Suprapubic skin (tissue), 4 donors: ENCODE measurements around the gene ANKFN1. TPM values are rescaled to one million over a fixed set of nuclear protein-coding genes. Genes with fewer than 3 reads are reported as not detected.

Experiments used
- DNase-seq, 2 donors: peaks; one replicate each; pipeline ENCODE4 v3.0.0-alpha.2; 2019; ENCODE audit warnings: low spot score in 2 of 2
- H3K27ac ChIP-seq: fragments of 200-600 bp; sonication (generic); one replicate; pipeline ENCODE4 v1.5.1; 2019
- H3K27me3 ChIP-seq: fragments of 200-600 bp; sonication (generic); one replicate; pipeline ENCODE4 v1.5.1; 2019
- H3K36me3 ChIP-seq: fragments of 200-600 bp; sonication (generic); one replicate; pipeline ENCODE4 v1.5.1; 2019
- H3K4me1 ChIP-seq: fragments of 200-600 bp; sonication (generic); one replicate; pipeline ENCODE4 v1.5.1; 2019
- H3K4me3 ChIP-seq: fragments of 200-600 bp; sonication (generic); one replicate; pipeline ENCODE4 v1.5.1; 2019; ENCODE audit warnings: mild to moderate bottlenecking
- H3K9me3 ChIP-seq: fragments of 200-600 bp; sonication (generic); one replicate; pipeline ENCODE4 v1.5.1; 2019
- CTCF ChIP-seq, 2 donors: fragments of 200-600 bp in 1 of 2; fragments of 450-650 bp in 1 of 2; sonication (generic) in 1 of 2; IDR thresholded peaks; one replicate each; pipeline ENCODE4 v1.5.1; 2016 to 2019; ENCODE audit warnings: antibody characterized with exemption in 2 of 2, mild to moderate bottlenecking in 1 of 2, moderate library complexity in 1 of 2
- EP300 ChIP-seq: sonication (generic); formaldehyde crosslinking; IDR thresholded peaks from one replicate; pipeline ENCODE4 v1.6.1; 2017; ENCODE audit warnings: antibody characterized with exemption
- POLR2A ChIP-seq, 2 donors: fragments of 450-650 bp; IDR thresholded peaks; one replicate each; pipeline ENCODE4 v1.6.1; 2017; ENCODE audit warnings: antibody characterized with exemption in 2 of 2, mild to moderate bottlenecking in 2 of 2, moderate library complexity in 2 of 2
- POLR2AphosphoS5 ChIP-seq, 3 donors: sonication (generic); formaldehyde crosslinking; IDR thresholded peaks; one replicate each; pipeline ENCODE4 v1.6.1; 2017; ENCODE audit warnings: antibody characterized with exemption in 3 of 3
- WGBS: methylation state at CpG from one replicate; pipeline ENCODE4 v1.1.5; 2018; 5-methylcytosine and 5-hydroxymethylcytosine counted together
- total RNA-seq, 4 donors: library from RNA; depleted of rRNA; stranded (reverse); fragments of >200 nt; gene quantifications; one replicate each; pipeline ENCODE4 v1.1.0, GENCODE V29; 2016

ANKFN1 gene
- total RNA-seq, 4 donors from 2014 or later: 0.81 to 3.1 (median 1.7) TPM

GRCh38 chr17:56488800-56489199 is 335.5 kb downstream of the ANKFN1 start:
- no peak overlapping the region for H3K4me3 ChIP-seq
- H3K27me3 ChIP-seq: no peaks in the 10 kb centered on the region
- H3K27ac ChIP-seq: no peak overlapping the region
- TF ChIP-seq EP300 (no peak), POLR2A (IDR thresholded peaks at IDR 0.05) (no peak), POLR2AphosphoS5 (IDR thresholded peaks at IDR 0.05) (no peak), CTCF (IDR thresholded peaks at IDR 0.05) (no peak)
- no peaks in the 10 kb centered on the region for H3K4me1 ChIP-seq
- H3K9me3 ChIP-seq: no peaks in the 10 kb centered on the region
- no peak for DNase-seq
- WGBS: 88% methylated on average over 2 of the region's 2 CpGs
- H3K36me3 ChIP-seq: no peaks in the 10 kb centered on the region

DNA sequence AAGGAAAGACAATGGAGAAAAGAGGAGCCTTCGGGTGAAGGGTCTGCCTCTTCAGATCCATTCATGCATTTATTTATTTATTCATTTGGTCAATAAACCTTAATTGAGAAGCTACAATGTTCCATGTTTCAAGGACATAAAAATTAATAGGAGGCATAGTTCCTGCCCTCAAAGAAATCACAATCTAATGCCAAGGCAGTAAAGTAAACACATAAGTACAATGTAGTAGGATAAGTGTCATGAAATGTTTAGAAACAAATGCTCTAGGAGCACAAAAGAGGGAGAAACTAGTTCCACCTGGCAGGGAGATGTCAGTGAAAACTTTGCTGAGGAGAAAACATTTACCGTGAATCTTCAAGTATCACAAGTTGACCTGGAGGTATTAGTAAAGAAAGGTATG is 336.7 kb downstream of the ANKFN1 start:
- DNase-seq: no peak
- H3K36me3 ChIP-seq: no peaks in the 10 kb centered on the region
- H3K4me3 ChIP-seq: no peak overlapping the region
- WGBS: 76% methylated on average over 2 of the region's 2 CpGs
- TF ChIP-seq POLR2AphosphoS5 (IDR thresholded peaks at IDR 0.05): no peak
- TF ChIP-seq CTCF (IDR thresholded peaks at IDR 0.05): no peak
- no peak for TF ChIP-seq POLR2A (IDR thresholded peaks at IDR 0.05)
- no peaks in the 10 kb centered on the region for H3K4me1 ChIP-seq
- H3K9me3 ChIP-seq: no peaks in the 10 kb centered on the region
- H3K27me3 ChIP-seq: no peaks in the 10 kb centered on the region
- no peak overlapping the region for H3K27ac ChIP-seq

DNA sequence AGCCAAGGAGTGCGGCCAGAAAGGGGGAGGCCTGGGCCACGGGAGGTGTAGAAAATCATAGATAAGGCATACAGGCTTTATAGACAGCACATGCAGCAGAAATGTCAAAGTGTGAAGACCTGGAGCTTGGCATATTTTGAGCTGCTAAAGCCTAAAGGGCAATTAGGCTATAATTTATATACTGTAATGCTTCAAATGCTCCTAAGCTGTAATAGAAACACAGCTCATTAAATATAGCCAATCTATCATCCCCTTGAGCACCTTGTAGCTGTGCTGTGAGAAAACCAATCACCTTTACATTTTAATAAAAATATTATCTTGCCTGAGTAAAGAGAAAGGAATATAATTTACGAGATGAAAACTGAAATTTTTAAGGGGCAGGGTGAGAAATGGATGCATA is 342.3 kb downstream of the ANKFN1 start:
- 68% methylated on average over 3 of the region's 3 CpGs for WGBS
- Histone ChIP-seq H3K9me3 (no peaks in the 10 kb centered on the region), H3K4me3 (no peak overlapping the region), H3K27ac (no peak overlapping the region), H3K4me1 (no peaks in the 10 kb centered on the region), H3K27me3 (no peaks in the 10 kb centered on the region), H3K36me3 (no peaks in the 10 kb centered on the region)
- TF ChIP-seq POLR2AphosphoS5 (IDR thresholded peaks at IDR 0.05) (no peak), CTCF (IDR thresholded peaks at IDR 0.05) (no peak), POLR2A (IDR thresholded peaks at IDR 0.05) (no peak), EP300 (no peak)
- no peak for DNase-seq

GRCh38 chr17:56497132-56497531 is 343.9 kb downstream of the ANKFN1 start:
- Histone ChIP-seq H3K9me3 (no peaks in the 10 kb centered on the region), H3K4me3 (no peak overlapping the region), H3K36me3 (no peaks in the 10 kb centered on the region), H3K4me1 (no peaks in the 10 kb centered on the region), H3K27ac (no peak overlapping the region), H3K27me3 (no peaks in the 10 kb centered on the region)
- TF ChIP-seq POLR2AphosphoS5 (IDR thresholded peaks at IDR 0.05): no peak
- TF ChIP-seq POLR2A (IDR thresholded peaks at IDR 0.05): no peak
- TF ChIP-seq EP300: no peak
- TF ChIP-seq CTCF (IDR thresholded peaks at IDR 0.05): no peak
- 79% methylated on average over 2 of the region's 2 CpGs for WGBS
- no peak for DNase-seq

DNA sequence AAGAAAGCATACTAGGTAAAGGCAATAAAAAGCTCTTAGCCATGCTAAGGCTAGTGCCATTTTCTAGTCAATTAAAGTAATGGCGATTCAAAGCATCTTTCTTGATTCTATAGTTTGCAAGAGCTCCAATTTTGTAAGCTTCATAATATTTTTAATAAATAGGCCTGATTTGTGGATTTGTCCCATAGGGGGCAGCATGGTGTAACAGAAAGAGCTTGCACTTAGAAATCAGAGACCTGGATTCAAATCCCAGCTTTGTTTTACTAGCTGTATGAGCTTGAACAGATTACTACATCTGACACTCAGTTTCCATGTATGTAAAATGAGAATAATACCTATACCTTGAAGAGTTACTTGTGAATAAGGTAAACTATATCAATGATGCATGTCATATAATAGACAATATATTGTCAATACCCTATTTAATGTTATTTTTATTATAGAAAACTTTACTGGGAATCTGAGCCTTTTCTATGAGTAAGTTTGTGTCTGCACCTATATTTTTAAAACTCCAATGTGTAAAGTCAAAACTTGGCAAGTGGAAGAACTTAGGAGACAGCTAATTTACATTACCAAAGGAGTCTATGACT is 346.6 kb downstream of the ANKFN1 start:
- H3K9me3 ChIP-seq: no peaks in the 10 kb centered on the region
- no peak overlapping the region for H3K27ac ChIP-seq
- no peak for DNase-seq
- TF ChIP-seq CTCF (IDR thresholded peaks at IDR 0.05) (no peak), POLR2AphosphoS5 (IDR thresholded peaks at IDR 0.05) (no peak), POLR2A (IDR thresholded peaks at IDR 0.05) (no peak), EP300 (no peak)
- WGBS: 74% methylated on average over 1 of the region's 1 CpG
- no peaks in the 10 kb centered on the region for H3K27me3 ChIP-seq
- no peaks in the 10 kb centered on the region for H3K36me3 ChIP-seq
- no peaks in the 10 kb centered on the region for H3K4me1 ChIP-seq
- no peak overlapping the region for H3K4me3 ChIP-seq
